Measurements from ENCODE around the gene ZNF729.

Gene ZNF729

GRCh38 chr19:22286151-22286810 is at the start of gene ZNF729:
TSS of gene ZNF729 (plus strand) at chr19:22286441. CDS start at chr19:22286526, 85 bp downstream.
- H3K4me3 ChIP-seq (ENCODE audit: low read depth, low read length): no peak within 1 kb of the TSS
- CTCF ChIA-PET: no interaction called here
- no peak for DNase-seq (ENCODE audit: low read depth, low spot score)

GRCh38 chr19:22256856-22257255 is 29.4 kb upstream of the ZNF729 start:
- H3K4me3 ChIP-seq (ENCODE audit: low read depth, low read length): no peak overlapping the region
- POLR2A ChIA-PET: no interaction called here
- TF ChIP-seq CTCF (IDR thresholded peaks at IDR 0.05; ENCODE audit: insufficient read depth, low read length, missing control alignments): no peak
- CTCF ChIA-PET: no interaction called here
- no peak for DNase-seq (ENCODE audit: low read depth, low spot score)

More at GRCh38 chr19:22286151-22286810, at the start of gene ZNF729:
- no peak for TF ChIP-seq CTCF (IDR thresholded peaks at IDR 0.05; ENCODE audit: insufficient read depth, low read length, missing control alignments)
- POLR2A ChIA-PET: no interaction called here

DNA sequence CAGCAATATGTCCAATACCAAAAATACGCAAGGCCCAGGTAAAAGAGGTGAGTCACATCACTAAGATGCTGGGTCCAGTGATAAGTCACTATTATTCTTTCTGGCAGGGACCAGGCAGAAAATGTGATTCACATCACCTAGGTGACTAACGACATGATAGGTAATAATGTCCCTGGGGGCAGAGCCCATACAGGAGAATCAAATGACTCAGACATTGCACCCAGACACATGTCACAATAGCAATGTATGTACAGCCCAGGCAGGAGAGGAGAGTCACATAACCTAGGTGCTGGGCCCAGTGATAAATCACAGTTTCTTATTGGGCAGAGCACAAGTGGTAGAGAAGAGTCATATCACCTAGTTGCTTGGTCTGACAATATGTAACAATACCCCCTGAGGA is 28.9 kb upstream of the ZNF729 start:
- POLR2A ChIA-PET: no interaction called here

GRCh38 chr19:22257916-22258315 is 28.3 kb upstream of the ZNF729 start:
- POLR2A ChIA-PET: no interaction called here
- H3K4me3 ChIP-seq (ENCODE audit: low read depth, low read length): no peak overlapping the region
- no peak for DNase-seq (ENCODE audit: low read depth, low spot score)
- TF ChIP-seq CTCF (IDR thresholded peaks at IDR 0.05; ENCODE audit: insufficient read depth, low read length, missing control alignments): no peak
- CTCF ChIA-PET: no interaction called here

More for the DNA sequence above, 28.9 kb upstream of the ZNF729 start:
- TF ChIP-seq CTCF (IDR thresholded peaks at IDR 0.05; ENCODE audit: insufficient read depth, low read length, missing control alignments): no peak
- no peak overlapping the region for H3K4me3 ChIP-seq (ENCODE audit: low read depth, low read length)
- CTCF ChIA-PET: no interaction called here
- DNase-seq (ENCODE audit: low read depth, low spot score): no peak

- no peak overlapping the region for H3K4me3 ChIP-seq (ENCODE audit: low read depth, low read length)
- TF ChIP-seq CTCF (IDR thresholded peaks at IDR 0.05; ENCODE audit: insufficient read depth, low read length, missing control alignments): no peak
- DNase-seq (ENCODE audit: low read depth, low spot score): no peak
- ChIA-PET POLR2A (no interaction called here), CTCF (no interaction called here)
These were observed 25.7 kb upstream of the ZNF729 start for GRCh38 chr19:22260499-22260898.

- H3K4me3 ChIP-seq (ENCODE audit: low read depth, low read length): no peak overlapping the region
- no peak for TF ChIP-seq CTCF (IDR thresholded peaks at IDR 0.05; ENCODE audit: insufficient read depth, low read length, missing control alignments)
- DNase-seq (ENCODE audit: low read depth, low spot score): no peak
- ChIA-PET CTCF (no interaction called here), POLR2A (no interaction called here)
These were observed 24.6 kb upstream of the ZNF729 start for GRCh38 chr19:22261596-22261995.
